Thoracic aorta (tissue), 2 donors: ENCODE results near the gene SLC9A4. TPM values are rescaled to one million over a fixed set of nuclear protein-coding genes. Genes with fewer than 3 reads are reported as not detected.

Experiments used
- ATAC-seq: fragments of 150-250 bp; one replicate; pipeline ENCODE4 v1.8.0; 2017; ENCODE audit warnings: low read depth; ENCODE audit not compliant: insufficient number of reproducible peaks, low FRiP score
- DNase-seq: peaks from one replicate; pipeline ENCODE4 v3.0.0-alpha.2; 2020; ENCODE audit warnings: low spot score
- H3K27ac ChIP-seq, 2 donors: fragments of 200-600 bp; sonication (generic); 1 replicate in 1 of 2; 2 replicates in 1 of 2; pipeline ENCODE4 v1.5.1; 2016; ENCODE audit warnings: mild to moderate bottlenecking in 2 of 2, moderate library complexity in 2 of 2
- H3K27me3 ChIP-seq: fragments of 200-600 bp; sonication (generic); replicated peaks from 2 replicates; pipeline ENCODE4 v1.6.0; 2016; ENCODE audit warnings: mild to moderate bottlenecking; ENCODE audit not compliant: insufficient read depth
- H3K36me3 ChIP-seq: fragments of 200-600 bp; sonication (generic); one replicate; pipeline ENCODE4 v1.5.1; 2016
- H3K4me1 ChIP-seq, 2 donors: fragments of 200-600 bp; sonication (generic); 1 replicate in 1 of 2; 2 replicates in 1 of 2; pipeline versions ENCODE4 v1.5.1 to v1.6.0; 2016; ENCODE audit warnings: low read depth in 2 of 2, mild to moderate bottlenecking in 1 of 2; ENCODE audit not compliant: control insufficient read depth in 1 of 2
- H3K4me3 ChIP-seq: fragments of 200-600 bp; sonication (generic); 2 replicates; pipeline ENCODE4 v1.5.1; 2016; ENCODE audit warnings: mild to moderate bottlenecking
- H3K9me3 ChIP-seq: fragments of 200-600 bp; sonication (generic); 2 replicates; pipeline ENCODE4 v1.5.1; 2016
- CTCF ChIP-seq: fragments of 200-600 bp; sonication (generic); IDR thresholded peaks from one replicate; pipeline ENCODE4 v1.5.1; 2019; ENCODE audit warnings: antibody characterized with exemption
- total RNA-seq, 2 donors: library from RNA; depleted of rRNA; stranded (reverse); fragments of >200 nt; gene quantifications; one replicate each; pipeline versions ENCODE4 v1.1.0 to v1.2.3, GENCODE V29; 2016

SLC9A4 gene
- total RNA-seq, 2 donors from 2014 or later: 1.4 TPM; not detected in 1

- peak; percentile 57 for TF ChIP-seq CTCF
- DNase-seq: no peak
- H3K27ac ChIP-seq: no peak overlapping the region
- no peaks in the 10 kb centered on the region for H3K4me1 ChIP-seq
- no peak for ATAC-seq
- no peaks in the 10 kb centered on the region for H3K27me3 ChIP-seq
- no peak overlapping the region for H3K4me3 ChIP-seq
- no peaks in the 10 kb centered on the region for H3K9me3 ChIP-seq
- H3K36me3 ChIP-seq: no peaks in the 10 kb centered on the region
Observed at GRCh38 chr2:102442967-102443828, 29.8 kb upstream of the SLC9A4 start.

GRCh38 chr2:102444233-102444632 is 28.8 kb upstream of the SLC9A4 start:
- TF ChIP-seq CTCF: no peak
- ATAC-seq: no peak
- H3K9me3 ChIP-seq: no peaks in the 10 kb centered on the region
- no peaks in the 10 kb centered on the region for H3K27me3 ChIP-seq
- no peak overlapping the region for H3K27ac ChIP-seq
- no peaks in the 10 kb centered on the region for H3K36me3 ChIP-seq
- no peaks in the 10 kb centered on the region for H3K4me1 ChIP-seq
- no peak overlapping the region for H3K4me3 ChIP-seq
- no peak for DNase-seq

GRCh38 chr2:102446936-102447335 is 26.1 kb upstream of the SLC9A4 start:
- no peak for ATAC-seq
- no peaks in the 10 kb centered on the region for H3K9me3 ChIP-seq
- H3K4me3 ChIP-seq: no peak overlapping the region
- no peak for DNase-seq
- TF ChIP-seq CTCF: no peak
- no peak overlapping the region for H3K27ac ChIP-seq
- H3K36me3 ChIP-seq: no peaks in the 10 kb centered on the region
- H3K4me1 ChIP-seq: no peaks in the 10 kb centered on the region
- H3K27me3 ChIP-seq: no peaks in the 10 kb centered on the region

GRCh38 chr2:102449370-102449974 is 23.6 kb upstream of the SLC9A4 start:
- no peak overlapping the region for H3K27ac ChIP-seq
- H3K27me3 ChIP-seq: no peaks in the 10 kb centered on the region
- DNase-seq (no peak), ATAC-seq (no peak)
- peak; percentile 54 for TF ChIP-seq CTCF
- H3K4me1 ChIP-seq: no peaks in the 10 kb centered on the region
- H3K4me3 ChIP-seq: no peak overlapping the region
- no peaks in the 10 kb centered on the region for H3K36me3 ChIP-seq
- no peaks in the 10 kb centered on the region for H3K9me3 ChIP-seq

GRCh38 chr2:102451968-102452367 is 21.1 kb upstream of the SLC9A4 start:
- Histone ChIP-seq H3K4me3 (no peak overlapping the region), H3K4me1 (no peaks in the 10 kb centered on the region), H3K36me3 (no peaks in the 10 kb centered on the region), H3K9me3 (no peaks in the 10 kb centered on the region), H3K27me3 (no peaks in the 10 kb centered on the region), H3K27ac (no peak overlapping the region)
- no peak for DNase-seq
- no peak for ATAC-seq
- TF ChIP-seq CTCF: no peak
